Putamen (tissue), 1 donor: ENCODE data around the gene SRGAP3.

Experiments used
- DNase-seq: peaks from one replicate; pipeline ENCODE4 v3.0.0-alpha.2; 2016; ENCODE audit warnings: low spot score

The SRGAP3 gene

DNA sequence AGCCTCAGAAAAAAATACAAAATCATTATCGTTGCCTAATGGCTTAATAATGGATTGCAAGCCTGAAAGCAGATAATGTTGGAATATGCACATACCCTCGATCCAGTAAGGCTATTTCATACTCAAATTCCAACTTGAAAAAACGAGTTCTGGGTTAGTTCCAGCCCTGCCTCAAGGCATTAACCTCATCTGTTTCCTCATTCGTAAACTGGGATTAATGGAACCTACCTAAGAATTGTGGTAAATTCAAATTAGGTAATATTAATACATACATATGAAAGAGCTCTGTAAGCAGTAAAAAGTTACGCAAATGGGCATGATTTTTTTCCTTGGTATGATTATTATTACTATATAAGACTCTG lies 107.5 kb downstream of the SRGAP3 start:
- DNase-seq = no peak

GRCh38 chr3:9139366-9139765 lies 110.1 kb downstream of the SRGAP3 start:
- no peak for DNase-seq

DNA sequence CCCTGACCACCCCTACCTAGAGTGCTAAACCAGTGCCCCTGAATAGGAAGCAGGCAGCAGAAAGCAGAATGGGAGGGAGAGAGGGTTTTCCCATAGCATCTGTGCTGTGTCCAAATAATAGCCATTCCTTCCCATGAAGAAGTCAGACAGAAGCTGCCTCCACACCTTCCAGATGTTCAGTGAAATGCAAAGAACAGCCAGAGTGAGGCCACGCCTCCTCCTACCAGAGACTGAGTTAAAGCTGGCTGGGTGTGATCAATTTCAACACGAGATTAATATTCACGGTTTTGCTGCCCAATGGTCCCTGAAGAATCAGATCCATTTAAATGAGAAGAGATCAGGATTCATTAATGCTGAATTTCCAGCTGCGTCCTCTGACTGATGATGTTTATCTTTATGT lies 111.8 kb downstream of the SRGAP3 start:
- no peak for DNase-seq

- no peak for DNase-seq
These were observed 112.5 kb downstream of the SRGAP3 start for GRCh38 chr3:9136746-9137465.

- DNase-seq = peak; percentile 36
These were observed 113.4 kb downstream of the SRGAP3 start for GRCh38 chr3:9135930-9136525.

DNA sequence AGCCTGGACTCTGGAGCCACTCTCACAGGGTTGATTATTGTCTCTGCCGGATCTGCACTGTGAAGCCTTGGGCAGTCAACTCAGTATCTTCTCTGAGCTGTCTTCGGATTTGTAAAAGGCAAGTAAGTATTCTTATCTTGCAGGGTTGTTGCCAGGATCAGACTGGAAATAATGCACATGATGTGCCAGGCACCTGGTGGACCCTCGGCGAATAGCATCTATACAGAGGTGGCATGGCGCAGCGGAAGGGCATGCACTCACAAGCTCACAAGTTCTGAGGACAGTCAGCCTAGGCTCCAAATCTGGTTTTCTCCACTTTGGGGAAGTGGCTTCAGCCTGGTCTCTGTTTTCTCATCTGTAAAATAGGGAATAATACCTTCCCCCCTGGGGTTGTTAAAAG lies 113.9 kb downstream of the SRGAP3 start:
- no peak for DNase-seq

GRCh38 chr3:9133656-9134055 lies 115.8 kb downstream of the SRGAP3 start:
- no peak for DNase-seq

DNA sequence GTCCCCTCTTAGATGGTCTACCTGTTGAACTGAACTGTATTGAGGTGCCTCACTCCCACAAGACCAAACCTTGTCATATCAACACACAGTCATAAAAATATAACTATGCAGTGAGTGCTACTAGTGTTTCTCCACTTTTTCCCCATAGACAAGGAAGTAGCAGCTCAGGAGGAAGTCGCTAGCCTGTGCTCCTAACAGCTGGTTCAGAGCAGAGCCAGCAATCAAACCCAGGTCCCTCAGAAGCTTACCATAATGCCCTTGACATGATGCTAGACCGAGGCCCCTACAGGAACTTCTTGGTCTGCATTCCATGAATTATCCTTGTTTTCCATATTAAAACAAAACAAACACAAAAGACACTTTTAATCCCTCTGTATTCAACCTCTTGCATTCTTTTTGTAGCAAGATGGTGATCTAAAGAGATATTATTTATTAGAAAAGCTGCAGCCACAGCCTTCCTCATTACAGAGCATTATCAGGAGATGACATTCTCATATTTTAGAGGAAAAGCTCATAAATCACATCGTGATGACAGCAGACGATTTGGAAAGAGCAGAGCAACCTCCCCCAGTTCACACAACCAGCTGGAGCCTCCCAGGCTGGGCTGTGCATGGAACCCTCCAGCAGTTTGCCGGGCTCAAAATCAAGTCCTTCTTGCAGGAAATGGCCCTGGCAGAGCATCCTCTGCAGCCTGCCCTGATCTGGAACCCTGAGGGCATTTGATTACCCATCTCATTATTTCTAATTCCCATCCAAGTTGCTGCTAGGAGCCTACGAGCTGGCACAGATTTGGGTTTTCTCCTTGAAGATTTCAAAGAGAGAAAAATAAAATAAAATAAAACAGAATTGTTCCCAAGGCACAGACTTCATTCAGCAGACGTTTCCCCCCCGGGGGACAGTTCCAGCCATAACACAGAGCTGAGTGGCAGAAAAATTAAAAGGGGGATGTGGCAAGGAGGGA lies 118.8 kb downstream of the SRGAP3 start:
- no peak for DNase-seq

GRCh38 chr3:9129365-9129764 lies 120.1 kb downstream of the SRGAP3 start:
- no peak for DNase-seq

- DNase-seq = no peak
These were observed 124.0 kb downstream of the SRGAP3 start for GRCh38 chr3:9125278-9125951.

GRCh38 chr3:9124730-9125129 lies 124.7 kb downstream of the SRGAP3 start:
- DNase-seq = no peak

- DNase-seq = no peak
These were observed 125.6 kb downstream of the SRGAP3 start for GRCh38 chr3:9123840-9124239.

- no peak for DNase-seq
These were observed 126.6 kb downstream of the SRGAP3 start for GRCh38 chr3:9122732-9123364.

DNA sequence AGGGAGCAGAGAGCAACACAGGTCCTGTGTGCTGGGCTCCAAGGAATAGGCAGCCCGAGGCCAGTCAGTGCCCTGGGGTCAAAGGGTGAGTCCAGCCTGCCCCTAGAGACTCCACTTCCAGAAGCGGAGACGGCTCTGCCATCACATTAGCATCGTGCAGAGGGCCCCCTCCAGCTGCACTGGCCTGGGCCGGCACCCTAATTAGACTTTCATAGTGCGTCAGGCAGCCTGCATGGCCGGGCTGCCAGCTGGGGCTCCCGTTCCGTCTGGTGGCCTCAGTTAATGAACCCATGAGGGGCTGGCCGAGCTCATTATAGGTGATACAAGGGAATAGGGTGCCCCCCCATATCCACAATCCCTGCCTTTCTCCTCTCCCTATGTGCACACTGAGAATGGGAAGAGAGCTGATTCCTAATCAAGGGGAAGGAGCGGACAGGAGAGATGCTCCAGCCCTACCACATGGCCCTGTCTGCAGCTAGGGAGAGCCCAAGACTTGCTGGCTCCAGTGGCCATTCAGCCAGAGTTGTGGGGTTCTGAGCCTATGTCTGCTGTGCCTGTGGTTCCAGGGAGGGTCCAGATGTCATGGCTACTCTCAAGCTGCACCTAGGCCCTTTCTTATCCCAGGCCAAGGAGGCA lies 128.0 kb downstream of the SRGAP3 start:
- DNase-seq = no peak

- no peak for DNase-seq
These were observed 130.1 kb downstream of the SRGAP3 start for GRCh38 chr3:9119331-9119730.

DNA sequence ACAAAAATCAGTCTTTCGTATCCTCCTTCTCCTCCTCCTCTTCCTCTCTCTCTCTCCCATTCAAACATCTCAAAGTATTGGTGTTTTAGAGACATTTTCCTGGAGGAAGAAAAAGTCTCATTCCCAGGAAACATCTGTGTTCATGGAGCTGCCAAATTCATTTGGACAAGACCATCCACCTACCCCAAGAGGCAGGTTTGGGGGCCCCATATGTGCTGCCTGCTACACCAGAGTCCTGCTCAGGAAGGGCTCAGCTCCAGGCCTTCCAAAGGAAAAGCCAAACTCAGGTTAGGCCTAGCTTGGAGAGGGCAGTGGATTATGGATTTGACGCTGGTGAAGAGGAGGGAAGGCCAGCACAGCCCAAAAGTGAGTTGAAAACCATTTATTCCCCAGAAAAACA lies 131.2 kb downstream of the SRGAP3 start:
- no peak for DNase-seq

DNA sequence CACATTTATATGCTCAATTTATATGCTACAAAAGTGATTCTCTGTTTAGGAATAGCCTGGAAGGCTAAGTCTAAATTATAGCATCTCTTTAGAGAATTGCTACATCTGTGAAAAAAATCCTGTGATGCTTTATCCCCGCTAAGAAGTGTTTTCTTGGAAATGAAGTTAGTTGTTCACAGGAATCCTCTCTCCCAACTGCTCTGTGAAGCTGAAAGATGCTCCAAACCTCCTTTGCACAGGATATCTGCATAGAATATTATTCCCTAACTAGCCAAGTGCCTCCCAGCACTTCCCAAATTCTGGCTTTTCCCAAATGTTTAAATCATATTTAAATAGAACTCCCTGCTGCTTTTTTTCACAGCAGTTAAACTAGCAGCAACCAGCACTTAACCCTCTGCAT lies 132.2 kb downstream of the SRGAP3 start:
- DNase-seq = no peak

DNA sequence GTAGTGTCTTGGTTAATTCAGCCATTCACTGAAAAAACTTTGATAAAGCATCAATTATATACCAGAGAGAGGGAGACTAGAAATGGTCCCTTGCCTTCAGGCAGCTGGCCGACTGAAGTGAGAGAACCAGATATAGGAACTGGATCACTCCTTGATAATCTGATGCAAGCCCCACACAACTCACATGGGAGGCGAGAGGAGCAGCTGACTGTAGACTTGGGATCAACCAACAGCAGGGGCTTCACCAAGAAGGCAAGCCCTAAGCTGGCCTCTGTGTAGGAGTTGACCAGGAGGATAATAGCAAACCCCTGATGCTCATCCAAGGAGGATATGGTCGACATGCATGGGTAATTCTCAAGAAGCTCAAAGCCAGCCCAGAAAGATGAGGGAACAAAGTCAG lies 133.1 kb downstream of the SRGAP3 start:
- DNase-seq = no peak

- DNase-seq = no peak
These were observed 134.1 kb downstream of the SRGAP3 start for GRCh38 chr3:9115336-9115735.

- no peak for DNase-seq
These were observed 136.4 kb downstream of the SRGAP3 start for GRCh38 chr3:9113040-9113439.

DNA sequence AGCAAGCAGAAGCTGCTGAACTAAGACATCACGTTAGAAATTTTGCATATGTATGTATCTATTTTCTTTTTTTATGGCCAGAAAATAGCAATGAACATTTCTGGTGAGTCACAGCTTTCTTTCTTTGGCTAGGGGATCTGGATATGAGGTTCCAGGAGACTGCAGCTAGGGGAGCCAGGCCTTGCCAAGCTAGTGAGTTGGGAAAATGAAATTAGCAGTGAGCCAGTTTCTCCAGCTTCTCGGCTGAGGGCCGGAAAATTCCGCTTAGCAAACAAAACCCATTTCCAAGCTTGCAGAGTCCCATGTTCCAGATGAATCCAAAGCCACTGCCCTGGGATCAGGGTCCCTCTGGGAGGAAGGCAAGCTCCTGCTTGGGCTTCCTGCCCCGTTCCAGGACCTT lies 137.6 kb downstream of the SRGAP3 start:
- DNase-seq = no peak
